ENCODE results near the gene ORM2. TPM values are rescaled to one million over a fixed set of nuclear protein-coding genes. Genes with fewer than 3 reads are reported as not detected.
"Not testable (repeated sequence)": the region's sequence is repeated elsewhere in the genome, so short reads cannot be mapped to it uniquely, and the experiment has no call there.

The ORM2 gene
- polyA plus RNA-seq (2013), result not detected

DNA sequence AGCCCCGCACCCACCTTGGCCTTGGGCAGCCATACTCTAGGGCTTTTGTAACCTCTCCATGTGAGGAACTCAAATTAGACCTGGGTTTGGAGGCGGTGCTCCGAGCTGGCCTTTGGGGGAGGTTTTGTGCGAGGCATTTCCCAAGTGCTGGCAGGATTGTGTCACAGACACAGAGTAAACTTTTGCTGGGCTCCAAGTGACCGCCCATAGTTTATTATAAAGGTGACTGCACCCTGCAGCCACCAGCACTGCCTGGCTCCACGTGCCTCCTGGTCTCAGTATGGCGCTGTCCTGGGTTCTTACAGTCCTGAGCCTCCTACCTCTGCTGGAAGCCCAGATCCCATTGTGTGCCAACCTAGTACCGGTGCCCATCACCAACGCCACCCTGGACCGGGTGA lies at the start of gene ORM2:
Gene ORM2, plus strand, starts transcription at position 245 of the 398 bp plus-strand sequence. Its CDS starts 36 bp downstream, at position 281.
- H3K27me3 ChIP-seq (replicated peaks in 2 of 5; ENCODE audit: control insufficient read depth in 4 of 5, insufficient read depth in 5 of 5, low read length in 4 of 5); H3K27ac ChIP-seq (ENCODE audit: insufficient read depth in 1 of 2, low read depth in 1 of 2, low read length in 2 of 2, poor library complexity in 1 of 2, severe bottlenecking in 2 of 2); DNase-seq; POLR2A ChIA-PET; H3K9me3 ChIP-seq (ENCODE audit: control extremely low read depth in 1 of 5, control insufficient read depth in 4 of 5, insufficient read depth in 2 of 5, low read depth in 1 of 5, low read length in 4 of 5); CTCF ChIA-PET; H3K36me3 ChIP-seq (ENCODE audit: control insufficient read depth in 4 of 4, insufficient read depth in 4 of 4, low read length in 3 of 4); H3K4me3 ChIP-seq (ENCODE audit: control insufficient read depth in 1 of 7, extremely low read depth in 1 of 7, insufficient read depth in 4 of 7, low read depth in 2 of 7, low read length in 6 of 7); H3K4me1 ChIP-seq (ENCODE audit: control extremely low read depth in 1 of 4, control insufficient read depth in 4 of 4, insufficient read depth in 4 of 4, low read length in 3 of 4): not testable (repeated sequence)
- no CpG with 5 or more reads among the region's 10 CpGs for WGBS (ENCODE audit: insufficient coverage)

- Histone ChIP-seq H3K36me3 (ENCODE audit: control insufficient read depth in 4 of 4, insufficient read depth in 4 of 4, low read length in 3 of 4) (no peaks in the 10 kb centered on the region), H3K4me3 (ENCODE audit: control insufficient read depth in 1 of 7, extremely low read depth in 1 of 7, insufficient read depth in 4 of 7, low read depth in 2 of 7, low read length in 6 of 7) (no peak overlapping the region), H3K27ac (ENCODE audit: insufficient read depth in 1 of 2, low read depth in 1 of 2, low read length in 2 of 2, poor library complexity in 1 of 2, severe bottlenecking in 2 of 2) (no peak overlapping the region), H3K9me3 (ENCODE audit: control extremely low read depth in 1 of 5, control insufficient read depth in 4 of 5, insufficient read depth in 2 of 5, low read depth in 1 of 5, low read length in 4 of 5) (no peaks in the 10 kb centered on the region), H3K27me3 (replicated peaks in 2 of 5; ENCODE audit: control insufficient read depth in 4 of 5, insufficient read depth in 5 of 5, low read length in 4 of 5) (no peaks in the 10 kb centered on the region), H3K4me1 (ENCODE audit: control extremely low read depth in 1 of 4, control insufficient read depth in 4 of 4, insufficient read depth in 4 of 4, low read length in 3 of 4) (peaks cover 0 to 5% (median 0%) of the 10 kb centered on the region in 4 experiments)
- DNase-seq, result no peak
- 98% methylated on average over 8 of the region's 8 CpGs for WGBS (ENCODE audit: insufficient coverage)
- ChIA-PET POLR2A (no interaction called here), CTCF (interaction anchor here (1.5 to 4.5 kb wide), 3 partner anchors 9 to 173 kb away, joined by 4 to 20 read pairs (median 5); no protein-coding TSS in a partner anchor)
Measured at GRCh38 chr9:114280636-114281472, 48.8 kb upstream of the ORM2 start.

- no peaks in the 10 kb centered on the region for H3K9me3 ChIP-seq (ENCODE audit: control extremely low read depth in 1 of 5, control insufficient read depth in 4 of 5, insufficient read depth in 2 of 5, low read depth in 1 of 5, low read length in 4 of 5)
- H3K4me1 ChIP-seq (ENCODE audit: control extremely low read depth in 1 of 4, control insufficient read depth in 4 of 4, insufficient read depth in 4 of 4, low read length in 3 of 4), result peaks cover 0 to 9% (median 0%) of the 10 kb centered on the region in 4 experiments
- WGBS (ENCODE audit: insufficient coverage), result 85% methylated on average over 11 of the region's 12 CpGs
- no peaks in the 10 kb centered on the region for H3K27me3 ChIP-seq (replicated peaks in 2 of 5; ENCODE audit: control insufficient read depth in 4 of 5, insufficient read depth in 5 of 5, low read length in 4 of 5)
- H3K4me3 ChIP-seq (ENCODE audit: control insufficient read depth in 1 of 7, extremely low read depth in 1 of 7, insufficient read depth in 4 of 7, low read depth in 2 of 7, low read length in 6 of 7), result no peak overlapping the region
- no peaks in the 10 kb centered on the region for H3K36me3 ChIP-seq (ENCODE audit: control insufficient read depth in 4 of 4, insufficient read depth in 4 of 4, low read length in 3 of 4)
- no peak for DNase-seq
- ChIA-PET POLR2A (no interaction called here), CTCF (interaction anchor here (1.5 to 4.5 kb wide), 3 partner anchors 9 to 174 kb away, joined by 4 to 20 read pairs (median 5); no protein-coding TSS in a partner anchor)
- no peak overlapping the region for H3K27ac ChIP-seq (ENCODE audit: insufficient read depth in 1 of 2, low read depth in 1 of 2, low read length in 2 of 2, poor library complexity in 1 of 2, severe bottlenecking in 2 of 2)
Measured at GRCh38 chr9:114281473-114282103, 48.1 kb upstream of the ORM2 start.

DNA sequence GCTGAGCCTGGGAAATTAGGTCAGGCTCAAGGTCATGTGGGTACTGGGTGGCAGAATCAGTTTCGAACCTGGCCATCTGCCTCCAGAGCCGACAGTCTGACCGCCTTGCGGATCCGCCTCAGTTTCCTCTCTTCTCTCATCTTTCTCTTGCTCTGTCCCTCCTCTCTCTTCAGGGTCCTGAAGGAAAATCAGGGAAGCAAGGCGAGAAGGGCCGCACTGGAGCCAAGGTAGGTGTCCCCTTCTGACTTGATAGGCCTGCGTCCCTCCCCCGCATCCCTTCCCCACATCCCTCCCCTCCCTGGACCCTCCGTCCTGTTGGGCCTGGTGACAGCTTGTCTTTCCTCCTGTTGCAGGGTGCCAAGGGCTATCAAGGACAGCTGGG lies 47.6 kb upstream of the ORM2 start:
- Histone ChIP-seq H3K27ac (ENCODE audit: insufficient read depth in 1 of 2, low read depth in 1 of 2, low read length in 2 of 2, poor library complexity in 1 of 2, severe bottlenecking in 2 of 2) (no peak overlapping the region), H3K4me3 (ENCODE audit: control insufficient read depth in 1 of 7, extremely low read depth in 1 of 7, insufficient read depth in 4 of 7, low read depth in 2 of 7, low read length in 6 of 7) (no peak overlapping the region), H3K4me1 (ENCODE audit: control extremely low read depth in 1 of 4, control insufficient read depth in 4 of 4, insufficient read depth in 4 of 4, low read length in 3 of 4) (peaks cover 0 to 9% (median 0%) of the 10 kb centered on the region in 4 experiments), H3K9me3 (ENCODE audit: control extremely low read depth in 1 of 5, control insufficient read depth in 4 of 5, insufficient read depth in 2 of 5, low read depth in 1 of 5, low read length in 4 of 5) (no peaks in the 10 kb centered on the region), H3K27me3 (replicated peaks in 2 of 5; ENCODE audit: control insufficient read depth in 4 of 5, insufficient read depth in 5 of 5, low read length in 4 of 5) (no peaks in the 10 kb centered on the region), H3K36me3 (ENCODE audit: control insufficient read depth in 4 of 4, insufficient read depth in 4 of 4, low read length in 3 of 4) (no peaks in the 10 kb centered on the region)
- 97% methylated on average over 4 of the region's 10 CpGs for WGBS (ENCODE audit: insufficient coverage)
- DNase-seq, result no peak
- CTCF ChIA-PET, result interaction anchor here (1.5 to 4.5 kb wide), 2 partner anchors 9 to 10 kb away, joined by 4 to 20 read pairs; no protein-coding TSS in a partner anchor
- POLR2A ChIA-PET, result no interaction called here

DNA sequence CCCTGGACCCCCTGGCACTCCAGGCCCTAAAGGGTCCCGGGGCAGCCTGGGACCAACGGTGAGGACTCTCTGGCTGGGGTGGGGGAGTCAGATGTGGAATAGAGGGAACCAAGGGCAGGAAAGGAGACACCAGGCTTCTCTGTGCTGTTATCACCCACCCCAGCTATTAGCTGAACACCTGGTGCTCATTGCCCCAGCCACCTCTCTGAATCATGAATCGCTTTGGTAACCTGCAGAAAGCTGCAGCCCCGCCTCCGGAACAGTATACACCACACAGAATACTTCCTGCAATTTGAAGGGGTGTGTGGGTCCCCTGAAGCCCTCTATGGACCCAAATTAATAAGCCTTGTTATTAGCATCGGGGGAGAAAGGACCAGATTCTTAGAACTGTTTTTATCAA lies 47.2 kb upstream of the ORM2 start:
- Histone ChIP-seq H3K27me3 (replicated peaks in 2 of 5; ENCODE audit: control insufficient read depth in 4 of 5, insufficient read depth in 5 of 5, low read length in 4 of 5) (no peaks in the 10 kb centered on the region), H3K27ac (ENCODE audit: insufficient read depth in 1 of 2, low read depth in 1 of 2, low read length in 2 of 2, poor library complexity in 1 of 2, severe bottlenecking in 2 of 2) (no peak overlapping the region), H3K36me3 (ENCODE audit: control insufficient read depth in 4 of 4, insufficient read depth in 4 of 4, low read length in 3 of 4) (no peaks in the 10 kb centered on the region), H3K4me3 (ENCODE audit: control insufficient read depth in 1 of 7, extremely low read depth in 1 of 7, insufficient read depth in 4 of 7, low read depth in 2 of 7, low read length in 6 of 7) (no peak overlapping the region), H3K9me3 (ENCODE audit: control extremely low read depth in 1 of 5, control insufficient read depth in 4 of 5, insufficient read depth in 2 of 5, low read depth in 1 of 5, low read length in 4 of 5) (no peaks in the 10 kb centered on the region), H3K4me1 (ENCODE audit: control extremely low read depth in 1 of 4, control insufficient read depth in 4 of 4, insufficient read depth in 4 of 4, low read length in 3 of 4) (peaks cover 0 to 9% (median 0%) of the 10 kb centered on the region in 4 experiments)
- ChIA-PET POLR2A (no interaction called here), CTCF (interaction anchor here (1.3 to 4.5 kb wide), 3 partner anchors 8 to 10 kb away, joined by 4 to 20 read pairs (median 4); no protein-coding TSS in a partner anchor)
- DNase-seq, result no peak
- 83% methylated on average over 1 of the region's 6 CpGs for WGBS (ENCODE audit: insufficient coverage)

- H3K9me3 ChIP-seq (ENCODE audit: control extremely low read depth in 1 of 5, control insufficient read depth in 4 of 5, insufficient read depth in 2 of 5, low read depth in 1 of 5, low read length in 4 of 5), result no peaks in the 10 kb centered on the region
- H3K4me3 ChIP-seq (ENCODE audit: control insufficient read depth in 1 of 7, extremely low read depth in 1 of 7, insufficient read depth in 4 of 7, low read depth in 2 of 7, low read length in 6 of 7), result no peak overlapping the region
- WGBS (ENCODE audit: insufficient coverage), result 71% methylated on average over 3 of the region's 5 CpGs
- no peaks in the 10 kb centered on the region for H3K27me3 ChIP-seq (replicated peaks in 2 of 5; ENCODE audit: control insufficient read depth in 4 of 5, insufficient read depth in 5 of 5, low read length in 4 of 5)
- CTCF ChIA-PET, result interaction anchor here (1.3 to 4.5 kb wide), 2 partner anchors 8 to 9 kb away, joined by 4 to 20 read pairs; no protein-coding TSS in a partner anchor
- POLR2A ChIA-PET, result no interaction called here
- DNase-seq, result peak; percentile 44 to 82 (median 69)
- H3K36me3 ChIP-seq (ENCODE audit: control insufficient read depth in 4 of 4, insufficient read depth in 4 of 4, low read length in 3 of 4), result no peaks in the 10 kb centered on the region
- H3K27ac ChIP-seq (ENCODE audit: insufficient read depth in 1 of 2, low read depth in 1 of 2, low read length in 2 of 2, poor library complexity in 1 of 2, severe bottlenecking in 2 of 2), result no peak overlapping the region
- peaks cover 0 to 9% (median 0%) of the 10 kb centered on the region in 4 experiments for H3K4me1 ChIP-seq (ENCODE audit: control extremely low read depth in 1 of 4, control insufficient read depth in 4 of 4, insufficient read depth in 4 of 4, low read length in 3 of 4)
Measured at GRCh38 chr9:114282926-114283325, 46.7 kb upstream of the ORM2 start.

Data from common myeloid progenitor, CD34-positive (primary cell).